Neural progenitor cell (in vitro differentiated cells): ENCODE results near the gene MIDN.

Experiments
- EZH2 ChIP-seq: fragments of 200-600 bp; sonication (generic); IDR thresholded peaks from 2 replicates; pipeline ENCODE4 v1.6.1; 2017; ENCODE audit warnings: antibody characterized with exemption, mild to moderate bottlenecking, moderate library complexity
- EZH2phosphoT487 ChIP-seq: fragments of 200-600 bp; sonication (generic); IDR thresholded peaks from 2 replicates; pipeline ENCODE4 v1.6.1; 2017; ENCODE audit warnings: antibody characterized with exemption
- TF ChIP-seq, protein P1 (sequence below): fragments of 200-600 bp; sonication (generic); IDR thresholded peaks from 2 replicates; pipeline ENCODE4 v1.5.1; 2017; ENCODE audit warnings: antibody characterized with exemption, mild to moderate bottlenecking

DNA sequence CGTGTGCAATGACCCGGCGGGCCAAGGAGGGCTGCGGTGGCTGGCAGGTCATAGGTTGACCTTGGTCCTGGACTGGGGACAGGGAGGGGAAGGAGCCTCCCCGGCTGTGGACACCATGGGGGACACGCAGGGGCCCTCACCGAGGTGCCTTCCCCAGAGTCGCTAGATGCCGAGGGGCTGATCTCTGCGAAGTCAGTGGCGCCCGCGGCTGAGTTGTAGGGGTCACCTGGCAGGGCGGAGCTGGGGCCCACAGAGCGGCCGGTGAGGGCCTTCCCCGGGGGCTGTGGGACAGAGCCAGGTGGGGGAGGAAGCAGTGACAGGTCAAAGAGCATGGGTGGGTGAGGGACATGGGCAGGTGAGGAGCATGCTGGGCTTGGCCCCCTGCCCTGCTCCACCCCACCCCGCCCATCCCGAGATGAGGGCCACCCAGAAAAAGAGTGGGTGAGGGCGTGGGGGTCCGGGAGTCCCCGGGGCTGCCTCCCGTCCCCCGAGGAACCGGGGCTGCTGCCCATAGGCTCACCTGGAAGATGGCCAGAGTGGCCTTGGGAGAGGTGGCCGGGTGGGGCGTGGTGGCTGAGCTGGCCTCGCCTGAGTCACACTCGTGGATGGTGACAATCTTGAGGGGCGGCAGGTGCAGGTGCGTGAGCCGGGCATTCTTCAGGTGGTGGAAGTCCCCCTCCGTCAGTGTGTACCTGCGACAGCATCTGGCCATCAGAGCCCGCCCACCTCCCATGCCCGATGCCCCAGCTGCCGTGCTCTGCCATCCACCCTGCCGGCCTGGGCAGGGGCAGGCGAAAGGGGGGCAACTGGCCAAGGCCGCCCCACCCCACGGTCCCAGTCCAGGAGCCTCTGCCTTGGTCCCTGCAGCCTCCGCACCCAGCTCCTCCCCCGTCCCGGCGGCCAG, 14.1 kb upstream of the MIDN start:
- TF ChIP-seq, protein P1, sequence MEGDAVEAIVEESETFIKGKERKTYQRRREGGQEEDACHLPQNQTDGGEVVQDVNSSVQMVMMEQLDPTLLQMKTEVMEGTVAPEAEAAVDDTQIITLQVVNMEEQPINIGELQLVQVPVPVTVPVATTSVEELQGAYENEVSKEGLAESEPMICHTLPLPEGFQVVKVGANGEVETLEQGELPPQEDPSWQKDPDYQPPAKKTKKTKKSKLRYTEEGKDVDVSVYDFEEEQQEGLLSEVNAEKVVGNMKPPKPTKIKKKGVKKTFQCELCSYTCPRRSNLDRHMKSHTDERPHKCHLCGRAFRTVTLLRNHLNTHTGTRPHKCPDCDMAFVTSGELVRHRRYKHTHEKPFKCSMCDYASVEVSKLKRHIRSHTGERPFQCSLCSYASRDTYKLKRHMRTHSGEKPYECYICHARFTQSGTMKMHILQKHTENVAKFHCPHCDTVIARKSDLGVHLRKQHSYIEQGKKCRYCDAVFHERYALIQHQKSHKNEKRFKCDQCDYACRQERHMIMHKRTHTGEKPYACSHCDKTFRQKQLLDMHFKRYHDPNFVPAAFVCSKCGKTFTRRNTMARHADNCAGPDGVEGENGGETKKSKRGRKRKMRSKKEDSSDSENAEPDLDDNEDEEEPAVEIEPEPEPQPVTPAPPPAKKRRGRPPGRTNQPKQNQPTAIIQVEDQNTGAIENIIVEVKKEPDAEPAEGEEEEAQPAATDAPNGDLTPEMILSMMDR: no peak
- TF ChIP-seq EZH2 (no peak), EZH2phosphoT487 (no peak)
